GM12891 (cell line): ENCODE data around the gene TEAD1.

Experiments used
- POLR2A ChIP-seq: IDR thresholded peaks from 2 replicates; pipeline ENCODE4 v1.6.1; 2011; ENCODE audit warnings: low read depth, low read length, control low read depth
- POLR2AphosphoS5 ChIP-seq: IDR thresholded peaks from 2 replicates; pipeline ENCODE4 v1.6.1; 2011; ENCODE audit warnings: low read depth, low read length, control low read depth
- TAF1 ChIP-seq: IDR thresholded peaks from 2 replicates; pipeline ENCODE4 v1.6.1; 2011; ENCODE audit warnings: low read depth, low read length, control low read depth

- TF ChIP-seq POLR2A (no peak), TAF1 (no peak), POLR2AphosphoS5 (no peak)
Observed at GRCh38 chr11:12757416-12757815, 83.2 kb downstream of the TEAD1 start.
